Activated CD4-positive, alpha-beta T cell treated with anti-CD3 and anti-CD28 coated beads, Interleukin-2, Interleukin-4, amounts not matched to agents 100 ng/mL and 50 ng/mL, durations not matched to agents 16 hours and 8 hours (primary cell): ENCODE results near the gene USP32.
"Not testable (repeated sequence)": the region's sequence is repeated elsewhere in the genome, so short reads cannot be mapped to it uniquely, and the experiment has no call there.

Experiments used
- DNase-seq: peaks from one replicate; pipeline ENCODE4 v3.0.0-alpha.2; 2020; ENCODE audit warnings: low spot score

USP32 gene

GRCh38 chr17:60231234-60231633 lies 160.7 kb downstream of the USP32 start:
- DNase-seq = no peak

- no peak for DNase-seq
Observed at GRCh38 chr17:60230358-60230757, 161.6 kb downstream of the USP32 start.

GRCh38 chr17:60229188-60229802 lies 162.6 kb downstream of the USP32 start:
- DNase-seq = no peak

GRCh38 chr17:60227276-60227675 lies 164.7 kb downstream of the USP32 start:
- not testable (repeated sequence) for DNase-seq

GRCh38 chr17:60224064-60224463 lies 167.9 kb downstream of the USP32 start:
- DNase-seq = no peak

GRCh38 chr17:60223456-60223855 lies 168.5 kb downstream of the USP32 start:
- DNase-seq = no peak

GRCh38 chr17:60218774-60219173 lies 173.2 kb downstream of the USP32 start:
- not testable (repeated sequence) for DNase-seq

- DNase-seq = not testable (repeated sequence)
Observed at GRCh38 chr17:60215895-60216294, 176.0 kb downstream of the USP32 start.

- DNase-seq = not testable (repeated sequence)
Observed at GRCh38 chr17:60211282-60211681, 180.7 kb downstream of the USP32 start.

- DNase-seq = not testable (repeated sequence)
Observed at GRCh38 chr17:60208302-60208701, 183.6 kb downstream of the USP32 start.

- DNase-seq = not testable (repeated sequence)
Observed at GRCh38 chr17:60205782-60206181, 186.2 kb downstream of the USP32 start.

GRCh38 chr17:60198630-60199029 lies 193.3 kb downstream of the USP32 start:
- not testable (repeated sequence) for DNase-seq

- DNase-seq = not testable (repeated sequence)
Observed at GRCh38 chr17:60194141-60194540, 197.8 kb downstream of the USP32 start.

- no peak for DNase-seq
Observed at GRCh38 chr17:60193482-60193881, 198.5 kb downstream of the USP32 start.

GRCh38 chr17:60193032-60193431 lies 198.9 kb downstream of the USP32 start:
- DNase-seq = not testable (repeated sequence)

GRCh38 chr17:60190032-60190431 lies 201.9 kb downstream of the USP32 start:
- not testable (repeated sequence) for DNase-seq

GRCh38 chr17:60188759-60189158 lies 203.2 kb downstream of the USP32 start:
- no peak for DNase-seq

- not testable (repeated sequence) for DNase-seq
Observed at GRCh38 chr17:60186846-60187745, 204.8 kb downstream of the USP32 start.

GRCh38 chr17:60186372-60186771 lies 205.6 kb downstream of the USP32 start:
- DNase-seq = not testable (repeated sequence)

- not testable (repeated sequence) for DNase-seq
Observed at GRCh38 chr17:60180380-60180779, 211.6 kb downstream of the USP32 start.

- DNase-seq = not testable (repeated sequence)
Observed at GRCh38 chr17:60178180-60178579, 213.8 kb downstream of the USP32 start.

GRCh38 chr17:60176763-60177162 lies 215.2 kb downstream of the USP32 start:
- DNase-seq = not testable (repeated sequence)

- not testable (repeated sequence) for DNase-seq
Observed at GRCh38 chr17:60174767-60175166, 217.2 kb downstream of the USP32 start.
